ENCODE results near the gene ITPRIP.

GRCh38 chr10:104286939-104287338 is 51.3 kb downstream of the ITPRIP start:
- TF ChIP-seq POLR2A (IDR thresholded peaks at IDR 0.05), result no peak
- TF ChIP-seq CTCF (IDR thresholded peaks at IDR 0.05), result no peak
